Vein endothelial cell (primary cell): ENCODE measurements around the gene RSRC2. TPM values are rescaled to one million over a fixed set of nuclear protein-coding genes. Genes with fewer than 3 reads are reported as not detected.

Source experiments
- small RNA-seq: library from RNA; depleted of rRNA; stranded (forward); fragments of <200 nt; gene quantifications from one replicate; pipeline ENCODE3, GENCODE V24; 2012
- total RNA-seq: library from RNA; depleted of rRNA; stranded (reverse); fragments of >200 nt; gene quantifications from 2 replicates; pipeline ENCODE4 v1.2.3, GENCODE V29; 2012

The RSRC2 gene
- total RNA-seq: 36.9 and 48.1 TPM in 2 replicates

GRCh38 chr12:122526683-122527477 lies at the start of gene RSRC2, which contains the start of gene KNTC1:
Gene RSRC2 (minus strand): TSS chr12:122526936. CDS start chr12:122526853, 83 bp downstream.
Gene KNTC1 (plus strand): TSS chr12:122527249. CDS start chr12:122530064, 2,815 bp downstream.

GRCh38 chr12:122500685-122501488 lies 25.8 kb downstream of the RSRC2 start, which contains the start of gene ZCCHC8:
Gene ZCCHC8 (minus strand): TSS chr12:122500932. CDS start chr12:122500840, 92 bp downstream.

Small RNA genes lying within 50 kb of the gene (small RNA-seq; reads per million reads assigned to genes)
- gene AC026333.1 (not detected), gene RF00411 (not detected)

Other genes with a start within 250 kb of the RSRC2 start
- gene CLIP1, start 104.3 kb downstream of the RSRC2 start, total RNA-seq: 58.1 and 67.9 TPM in 2 replicates
- gene ZCCHC8, start 26.0 kb downstream of the RSRC2 start, total RNA-seq: 17.3 and 19.3 TPM in 2 replicates
- gene KNTC1, start 313 bp upstream of the RSRC2 start, total RNA-seq: 22.2 and 36.0 TPM in 2 replicates
- not detected in 2 replicates for gene HCAR2, start 176.4 kb upstream of the RSRC2 start, total RNA-seq
- gene HCAR3, start 189.9 kb upstream of the RSRC2 start, total RNA-seq: not detected in 2 replicates
- under 0.01 and 0.10 TPM in 2 replicates for gene HCAR1, start 203.9 kb upstream of the RSRC2 start, total RNA-seq
- gene DENR, start 225.9 kb upstream of the RSRC2 start, total RNA-seq: 38.9 and 43.1 TPM in 2 replicates
- gene CCDC62, start 247.6 kb upstream of the RSRC2 start, total RNA-seq: 0.65 and 0.86 TPM in 2 replicates